WTC11 (cell line): ENCODE data around the gene RABAC1.

Experiments
- ATF2 ChIP-seq: sonication (generic); formaldehyde crosslinking; IDR thresholded peaks from 2 replicates; pipeline ENCODE4 v1.8.1; 2022; ENCODE audit warnings: low read depth, missing genetic modification reagents, borderline replicate concordance
- CBFB ChIP-seq: sonication (generic); formaldehyde crosslinking; IDR thresholded peaks from 2 replicates; pipeline ENCODE4 v1.8.1; 2022; ENCODE audit warnings: mild to moderate bottlenecking, low read depth, missing genetic modification reagents
- CTCF ChIP-seq: fragments of 200-600 bp; IDR thresholded peaks from 2 replicates; pipeline ENCODE4 v1.8.0; 2022; ENCODE audit warnings: antibody characterized with exemption
- E2F1 ChIP-seq: sonication (generic); formaldehyde crosslinking; IDR thresholded peaks from 2 replicates; pipeline ENCODE4 v1.8.0; 2022; ENCODE audit warnings: mild to moderate bottlenecking, missing genetic modification reagents
- ESRRA ChIP-seq: sonication (generic); formaldehyde crosslinking; IDR thresholded peaks from 2 replicates; pipeline ENCODE4 v1.8.1; 2022; ENCODE audit warnings: mild to moderate bottlenecking, missing genetic modification reagents, borderline replicate concordance
- IRF1 ChIP-seq: sonication (generic); formaldehyde crosslinking; IDR thresholded peaks from 2 replicates; pipeline ENCODE4 v1.8.0; 2023; ENCODE audit warnings: missing genetic modification reagents
- NFE2L1 ChIP-seq: sonication (generic); formaldehyde crosslinking; IDR thresholded peaks from 2 replicates; pipeline ENCODE4 v1.8.1; 2023; ENCODE audit warnings: missing genetic modification reagents
- OVOL2 ChIP-seq: fragments of 250-450 bp; sonication (Bioruptor Pico); IDR thresholded peaks from 2 replicates; pipeline ENCODE4 v1.9.0; 2021; ENCODE audit warnings: mild to moderate bottlenecking, borderline replicate concordance
- TEAD4 ChIP-seq: sonication (generic); formaldehyde crosslinking; IDR thresholded peaks from 2 replicates; pipeline ENCODE4 v1.8.0; 2022; ENCODE audit warnings: mild to moderate bottlenecking, missing genetic modification reagents
- USF2 ChIP-seq: sonication (generic); formaldehyde crosslinking; IDR thresholded peaks from 2 replicates; pipeline ENCODE4 v1.8.1; 2023; ENCODE audit warnings: mild to moderate bottlenecking, missing genetic modification reagents, moderate library complexity
- ZNF416 ChIP-seq: fragments of 250-450 bp; sonication (Bioruptor Pico); IDR thresholded peaks from 2 replicates; pipeline ENCODE4 v1.9.0; 2021; ENCODE audit warnings: mild to moderate bottlenecking, inconsistent platforms
- TF ChIP-seq, protein P1 (sequence below): sonication (generic); formaldehyde crosslinking; IDR thresholded peaks from 2 replicates; pipeline ENCODE4 v1.8.0; 2022; ENCODE audit warnings: mild to moderate bottlenecking, missing genetic modification reagents

DNA sequence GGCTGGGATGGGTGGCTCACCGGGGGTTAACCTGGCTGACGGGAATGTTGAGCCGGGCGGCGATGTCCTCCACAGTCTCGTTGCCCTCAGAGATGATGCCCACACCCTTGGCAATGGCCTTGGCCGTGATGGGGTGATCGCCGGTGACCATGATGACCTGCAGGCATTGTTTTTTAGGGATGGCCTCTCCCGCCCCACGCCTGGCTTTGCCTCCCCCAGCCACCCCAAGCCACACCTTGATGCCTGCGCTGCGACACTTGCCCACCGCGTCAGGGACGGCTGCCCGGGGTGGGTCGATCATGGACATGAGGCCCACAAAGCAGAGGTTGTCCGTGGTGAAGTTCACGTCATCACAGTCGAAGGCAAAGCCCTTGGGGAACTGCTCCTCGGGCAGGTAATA is 18.8 kb upstream of the RABAC1 start:
- no peak for TF ChIP-seq ESRRA
- no peak for TF ChIP-seq CTCF
- no peak for TF ChIP-seq TEAD4 (CRISPR knock-in tag)
- TF ChIP-seq NFE2L1, result no peak
- TF ChIP-seq, protein P1, sequence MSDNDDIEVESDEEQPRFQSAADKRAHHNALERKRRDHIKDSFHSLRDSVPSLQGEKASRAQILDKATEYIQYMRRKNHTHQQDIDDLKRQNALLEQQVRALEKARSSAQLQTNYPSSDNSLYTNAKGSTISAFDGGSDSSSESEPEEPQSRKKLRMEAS, result no peak
- no peak for TF ChIP-seq USF2 (CRISPR knock-in tag)
- no peak for TF ChIP-seq E2F1
- no peak for TF ChIP-seq CBFB (CRISPR knock-in tag)
- TF ChIP-seq IRF1 (CRISPR knock-in tag), result no peak
- no peak for TF ChIP-seq OVOL2 (CRISPR knock-in tag)
- no peak for TF ChIP-seq ZNF416
- TF ChIP-seq ATF2 (CRISPR knock-in tag), result no peak
